ENCODE data around the gene ZFP1.
"Not testable (repeated sequence)": the region's sequence is repeated elsewhere in the genome, so short reads cannot be mapped to it uniquely, and the experiment has no call there.

- TF ChIP-seq CTCF, POLR2A (IDR thresholded peaks at IDR 0.05): not testable (repeated sequence)
Measured at GRCh38 chr16:75205961-75206748, 57.8 kb downstream of the ZFP1 start.
